Mesendoderm (in vitro differentiated cells): Measurements from ENCODE around the gene CCDC148.

Source experiments
- DNase-seq: peaks from one replicate; pipeline ENCODE4 v3.0.0; 2013
- H2AK5ac ChIP-seq: 2 replicates; pipeline ENCODE4 v1.6.1; 2013; ENCODE audit warnings: low read length, inconsistent platforms
- H2BK120ac ChIP-seq: 2 replicates; pipeline ENCODE4 v1.6.1; 2013; ENCODE audit warnings: low read depth, mild to moderate bottlenecking, low read length, moderate library complexity, mixed read lengths
- H2BK15ac ChIP-seq: replicated peaks from 2 replicates; pipeline ENCODE4 v1.6.1; 2013; ENCODE audit warnings: low read depth, mild to moderate bottlenecking, moderate library complexity
- H2BK5ac ChIP-seq: 2 replicates; pipeline ENCODE4 v1.6.1; 2013; ENCODE audit warnings: low read length, inconsistent platforms
- H3K18ac ChIP-seq: 2 replicates; pipeline ENCODE4 v1.6.1; 2013; ENCODE audit warnings: mild to moderate bottlenecking, low read length, mixed read lengths
- H3K23ac ChIP-seq: one replicate; pipeline ENCODE4 v1.6.1; 2013; ENCODE audit warnings: low read length
- H3K27ac ChIP-seq: 2 replicates; pipeline ENCODE4 v1.5.1; 2013; ENCODE audit warnings: low read depth, mild to moderate bottlenecking, inconsistent platforms, low read length, moderate library complexity
- H3K27me3 ChIP-seq: 2 replicates; pipeline ENCODE4 v1.6.1; 2013; ENCODE audit warnings: low read length, control low read depth, mild to moderate bottlenecking, inconsistent platforms; ENCODE audit not compliant: insufficient read depth, poor library complexity
- H3K36me3 ChIP-seq: 2 replicates; pipeline ENCODE4 v1.6.1; 2013; ENCODE audit warnings: low read length, inconsistent platforms; ENCODE audit not compliant: control insufficient read depth, insufficient read depth
- H3K4ac ChIP-seq: one replicate; pipeline ENCODE4 v1.6.1; 2013; ENCODE audit warnings: low read depth, mild to moderate bottlenecking, low read length, moderate library complexity
- H3K4me1 ChIP-seq: 2 replicates; pipeline ENCODE4 v1.6.1; 2013; ENCODE audit warnings: low read depth, low read length, inconsistent platforms; ENCODE audit not compliant: control insufficient read depth
- H3K4me2 ChIP-seq: 2 replicates; pipeline ENCODE4 v1.6.1; 2013; ENCODE audit warnings: low read length
- H3K4me3 ChIP-seq: 2 replicates; pipeline ENCODE4 v1.5.1; 2013; ENCODE audit warnings: mild to moderate bottlenecking, low read length
- H3K56ac ChIP-seq: one replicate; pipeline ENCODE4 v1.6.1; 2013; ENCODE audit warnings: low read length
- H3K79me1 ChIP-seq: 2 replicates; pipeline ENCODE4 v1.6.1; 2013; ENCODE audit warnings: low read length, inconsistent platforms
- H3K79me2 ChIP-seq: 2 replicates; pipeline ENCODE4 v1.6.1; 2013; ENCODE audit warnings: mild to moderate bottlenecking, low read length; ENCODE audit not compliant: control insufficient read depth, insufficient read depth
- H3K9ac ChIP-seq: 2 replicates; pipeline ENCODE4 v1.6.1; 2013; ENCODE audit warnings: low read length, inconsistent platforms
- H4K5ac ChIP-seq: one replicate; pipeline ENCODE4 v1.6.1; 2013; ENCODE audit warnings: low read length
- H4K8ac ChIP-seq: one replicate; pipeline ENCODE4 v1.6.1; 2013; ENCODE audit warnings: low read depth, mild to moderate bottlenecking, control low read depth, low read length, moderate library complexity
- WGBS: extraction: QIAGEN DNeasy Blood & Tissue Kit; methylation state at CpG from one replicate; pipeline ENCODE4 v1.1.7; 2013; ENCODE audit warnings: low lambda C conversion rate, missing lambda C conversion rate; ENCODE audit not compliant: insufficient coverage; ENCODE audit errors: extremely low coverage; 5-methylcytosine and 5-hydroxymethylcytosine counted together

Gene CCDC148

GRCh38 chr2:158253170-158253569 lies 203.4 kb downstream of the CCDC148 start:
- Histone ChIP-seq H3K18ac (no peak overlapping the region), H3K27ac (no peak overlapping the region), H3K79me2 (no peaks in the 10 kb centered on the region), H2BK120ac (no peak overlapping the region), H3K27me3 (no peaks in the 10 kb centered on the region), H3K23ac (no peak overlapping the region), H3K36me3 (no peaks in the 10 kb centered on the region), H3K56ac (no peak overlapping the region), H3K4me1 (no peaks in the 10 kb centered on the region), H2BK15ac (no peak overlapping the region), H2BK5ac (no peak overlapping the region), H3K4ac (no peak overlapping the region), H2AK5ac (no peak overlapping the region), H3K4me2 (no peak overlapping the region), H3K9ac (no peak overlapping the region), H3K4me3 (no peak overlapping the region), H4K5ac (no peak overlapping the region), H3K79me1 (no peaks in the 10 kb centered on the region), H4K8ac (no peak overlapping the region)
- no CpG with 5 or more reads among the region's 1 CpG for WGBS
- no peak for DNase-seq

DNA sequence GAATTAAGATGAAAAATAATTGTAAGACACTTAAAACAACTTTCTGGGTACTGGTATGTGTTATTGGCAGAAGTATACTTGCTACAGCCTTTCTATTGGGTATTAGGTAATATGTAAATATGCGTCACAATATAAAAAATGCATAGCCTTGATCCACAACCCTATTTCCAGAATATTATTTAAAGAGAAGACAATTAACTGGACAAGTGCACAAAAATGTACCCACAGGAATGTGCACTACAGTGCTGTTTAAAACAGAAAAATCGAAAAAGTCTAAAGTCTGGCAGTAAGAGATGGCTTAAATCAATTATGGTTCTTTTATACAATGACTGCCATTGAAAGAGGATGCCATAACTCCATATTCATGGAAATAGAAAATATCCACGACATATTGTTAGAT lies 205.2 kb downstream of the CCDC148 start:
- no peak overlapping the region for H3K18ac ChIP-seq
- no peak overlapping the region for H3K4me2 ChIP-seq
- WGBS, result no CpG with 5 or more reads among the region's 3 CpGs
- no peak overlapping the region for H3K9ac ChIP-seq
- H3K23ac ChIP-seq, result no peak overlapping the region
- no peak overlapping the region for H2BK120ac ChIP-seq
- no peaks in the 10 kb centered on the region for H3K36me3 ChIP-seq
- no peaks in the 10 kb centered on the region for H3K79me2 ChIP-seq
- H3K27me3 ChIP-seq, result no peaks in the 10 kb centered on the region
- H2AK5ac ChIP-seq, result no peak overlapping the region
- H3K4me1 ChIP-seq, result no peaks in the 10 kb centered on the region
- no peak overlapping the region for H3K4ac ChIP-seq
- no peaks in the 10 kb centered on the region for H3K79me1 ChIP-seq
- no peak overlapping the region for H2BK5ac ChIP-seq
- H2BK15ac ChIP-seq, result no peak overlapping the region
- H3K27ac ChIP-seq, result no peak overlapping the region
- DNase-seq, result no peak
- no peak overlapping the region for H3K56ac ChIP-seq
- H4K5ac ChIP-seq, result no peak overlapping the region
- no peak overlapping the region for H3K4me3 ChIP-seq
- no peak overlapping the region for H4K8ac ChIP-seq

DNA sequence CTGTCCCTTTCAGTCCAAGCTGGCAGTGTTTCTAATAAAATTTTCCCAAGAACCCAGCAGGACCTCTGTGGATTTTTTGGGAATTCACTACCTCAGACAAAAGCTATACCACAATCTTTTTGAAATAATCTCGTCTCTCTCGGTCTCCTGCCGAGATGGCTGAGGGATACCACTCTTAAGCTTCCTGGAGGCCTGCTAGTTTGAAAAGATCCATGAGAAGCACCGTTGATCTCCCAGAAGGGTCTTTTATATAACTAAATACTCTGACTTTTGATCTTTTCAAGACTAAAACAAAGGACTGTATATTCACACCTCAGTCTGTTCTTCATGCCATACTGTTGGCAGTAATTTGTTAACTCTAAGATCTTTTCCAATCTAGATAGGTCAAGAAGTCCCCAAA lies 213.2 kb downstream of the CCDC148 start:
- no CpG with 5 or more reads among the region's 4 CpGs for WGBS
- Histone ChIP-seq H3K4me1 (no peaks in the 10 kb centered on the region), H3K27me3 (no peaks in the 10 kb centered on the region), H3K79me1 (no peaks in the 10 kb centered on the region), H4K5ac (no peak overlapping the region), H3K4me3 (no peak overlapping the region), H3K23ac (no peak overlapping the region), H2AK5ac (no peak overlapping the region), H3K27ac (no peak overlapping the region), H2BK5ac (no peak overlapping the region), H3K9ac (no peak overlapping the region), H2BK15ac (no peak overlapping the region), H2BK120ac (no peak overlapping the region), H3K79me2 (no peaks in the 10 kb centered on the region), H3K4me2 (no peak overlapping the region), H3K4ac (no peak overlapping the region), H3K18ac (no peak overlapping the region), H4K8ac (no peak overlapping the region), H3K56ac (no peak overlapping the region), H3K36me3 (no peaks in the 10 kb centered on the region)
- no peak for DNase-seq

GRCh38 chr2:158242280-158242679 lies 214.3 kb downstream of the CCDC148 start:
- H2BK5ac ChIP-seq, result no peak overlapping the region
- no peaks in the 10 kb centered on the region for H3K27me3 ChIP-seq
- no peaks in the 10 kb centered on the region for H3K79me2 ChIP-seq
- no peak overlapping the region for H3K18ac ChIP-seq
- DNase-seq, result no peak
- H2BK15ac ChIP-seq, result no peak overlapping the region
- H3K4me1 ChIP-seq, result no peaks in the 10 kb centered on the region
- H3K4ac ChIP-seq, result no peak overlapping the region
- no peak overlapping the region for H3K23ac ChIP-seq
- H3K79me1 ChIP-seq, result no peaks in the 10 kb centered on the region
- H3K27ac ChIP-seq, result no peak overlapping the region
- H4K8ac ChIP-seq, result no peak overlapping the region
- no peak overlapping the region for H4K5ac ChIP-seq
- H2AK5ac ChIP-seq, result no peak overlapping the region
- H3K36me3 ChIP-seq, result no peaks in the 10 kb centered on the region
- H3K4me2 ChIP-seq, result no peak overlapping the region
- H3K9ac ChIP-seq, result no peak overlapping the region
- WGBS, result no CpG with 5 or more reads among the region's 2 CpGs
- H3K56ac ChIP-seq, result no peak overlapping the region
- H2BK120ac ChIP-seq, result no peak overlapping the region
- H3K4me3 ChIP-seq, result no peak overlapping the region

DNA sequence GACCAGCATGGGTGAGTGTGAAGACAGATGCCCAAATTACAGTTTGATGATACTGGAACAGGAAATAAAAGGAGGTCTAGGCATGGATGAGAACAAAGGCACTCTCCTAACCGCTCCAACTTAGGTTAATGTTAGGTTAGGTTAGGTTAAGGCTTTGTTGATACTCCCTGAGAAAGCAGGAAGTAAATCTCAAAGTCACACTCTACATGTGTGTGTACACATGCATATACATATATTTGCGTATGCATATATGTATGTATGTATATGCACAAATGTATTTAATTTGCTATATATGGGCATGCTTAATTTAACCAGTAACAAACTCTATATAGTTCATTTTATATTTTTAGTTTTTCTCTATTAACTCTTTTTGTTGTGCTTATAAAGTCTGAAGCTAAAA lies 215.6 kb downstream of the CCDC148 start:
- Histone ChIP-seq H3K4ac (no peak overlapping the region), H2BK15ac (no peak overlapping the region), H2AK5ac (no peak overlapping the region), H3K79me1 (no peaks in the 10 kb centered on the region), H2BK120ac (no peak overlapping the region), H3K56ac (no peak overlapping the region), H3K36me3 (no peaks in the 10 kb centered on the region), H3K4me2 (no peak overlapping the region), H4K5ac (no peak overlapping the region), H3K27ac (no peak overlapping the region), H3K9ac (no peak overlapping the region), H3K4me1 (no peaks in the 10 kb centered on the region), H3K4me3 (no peak overlapping the region), H4K8ac (no peak overlapping the region), H3K27me3 (no peaks in the 10 kb centered on the region), H3K79me2 (no peaks in the 10 kb centered on the region), H3K18ac (no peak overlapping the region), H2BK5ac (no peak overlapping the region), H3K23ac (no peak overlapping the region)
- no CpG with 5 or more reads among the region's 2 CpGs for WGBS
- no peak for DNase-seq

DNA sequence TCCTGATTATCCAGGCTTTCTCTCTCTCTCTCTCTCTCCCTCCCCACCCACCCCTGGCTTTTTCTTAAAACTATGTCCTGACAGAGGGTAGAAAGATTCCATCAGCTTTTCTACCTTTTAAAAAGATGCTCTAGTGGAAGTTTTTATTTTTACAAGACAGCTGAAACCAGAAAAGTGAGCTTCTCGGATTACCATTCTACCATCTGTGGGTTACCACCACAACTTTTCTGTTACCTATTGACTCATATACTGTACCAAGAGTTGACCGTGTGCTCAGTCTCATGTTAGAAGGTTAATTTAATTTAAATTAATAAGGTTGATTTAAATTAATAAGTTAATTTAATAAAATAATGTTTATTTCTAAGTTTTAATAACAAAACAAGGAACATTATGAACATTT lies 217.3 kb downstream of the CCDC148 start:
- no peak overlapping the region for H4K8ac ChIP-seq

More for the DNA sequence above, 217.3 kb downstream of the CCDC148 start:
- Histone ChIP-seq H3K4me1 (no peaks in the 10 kb centered on the region), H3K79me1 (no peaks in the 10 kb centered on the region), H2BK5ac (no peak overlapping the region), H3K9ac (no peak overlapping the region), H3K27ac (no peak overlapping the region), H3K23ac (no peak overlapping the region), H2BK15ac (no peak overlapping the region), H3K36me3 (no peaks in the 10 kb centered on the region), H2BK120ac (no peak overlapping the region), H3K4me2 (no peak overlapping the region), H3K4ac (no peak overlapping the region), H3K4me3 (no peak overlapping the region), H4K5ac (no peak overlapping the region), H3K27me3 (no peaks in the 10 kb centered on the region), H3K18ac (no peak overlapping the region), H2AK5ac (no peak overlapping the region), H3K79me2 (no peaks in the 10 kb centered on the region), H3K56ac (no peak overlapping the region)
- DNase-seq, result no peak
- WGBS, result no CpG with 5 or more reads among the region's 2 CpGs
